Renal cortical epithelial cell (primary cell): Measurements from ENCODE around the gene BMERB1. TPM values are rescaled to one million over a fixed set of nuclear protein-coding genes. Genes with fewer than 3 reads are reported as not detected.
A peak's percentile ranks its signal among the peaks of the same experiment; 100 is the strongest.

Source experiments
- DNase-seq: peaks from one replicate; pipeline ENCODE4 v3.0.0-alpha.2; 2011; ENCODE audit warnings: low read depth
- total RNA-seq: library from RNA; depleted of rRNA; stranded (reverse); fragments of >200 nt; gene quantifications from 2 replicates; pipeline ENCODE4 v1.2.3, GENCODE V29; 2014

The BMERB1 gene
- total RNA-seq, 1 donor from 2014 or later, result 12.6 TPM

- DNase-seq, result no peak
These were observed 177.2 kb downstream of the BMERB1 start for GRCh38 chr16:15611610-15612009.

GRCh38 chr16:15613676-15614075 is 179.3 kb downstream of the BMERB1 start:
- DNase-seq, result peak; percentile 33

- DNase-seq, result no peak
These were observed 181.6 kb downstream of the BMERB1 start for GRCh38 chr16:15616012-15616411.

- DNase-seq, result no peak
These were observed 182.2 kb downstream of the BMERB1 start for GRCh38 chr16:15616475-15617165.

- DNase-seq, result no peak
These were observed 183.5 kb downstream of the BMERB1 start for GRCh38 chr16:15617901-15618300.

- DNase-seq, result peak; percentile 78
These were observed 184.0 kb downstream of the BMERB1 start for GRCh38 chr16:15618392-15618791.

GRCh38 chr16:15620611-15621195 is 186.3 kb downstream of the BMERB1 start:
- DNase-seq, result peak; percentile 23

GRCh38 chr16:15621456-15621855 is 187.1 kb downstream of the BMERB1 start:
- no peak for DNase-seq

- DNase-seq, result no peak
These were observed 187.5 kb downstream of the BMERB1 start for GRCh38 chr16:15621889-15622288.

GRCh38 chr16:15631730-15632409 is 197.5 kb downstream of the BMERB1 start:
- no peak for DNase-seq

GRCh38 chr16:15635926-15636325 is 201.5 kb downstream of the BMERB1 start:
- DNase-seq, result no peak

GRCh38 chr16:15636392-15636873 is 202.0 kb downstream of the BMERB1 start:
- DNase-seq, result no peak

Other genes with a start within 250 kb of the BMERB1 start
- gene NPIPA5, start 56.3 kb upstream of the BMERB1 start, total RNA-seq, result 2.8 TPM in 1 of 2 replicates, not detected in the other
- 0.50 and 4.2 TPM in 2 replicates for gene MPV17L, start 38.8 kb upstream of the BMERB1 start, total RNA-seq
- gene MARF1, start 208.6 kb downstream of the BMERB1 start, total RNA-seq, result 11.1 and 32.3 TPM in 2 replicates
- 17.3 and 23.4 TPM in 2 replicates for gene NDE1, start 215.7 kb downstream of the BMERB1 start, total RNA-seq